Smooth muscle cell (in vitro differentiated cells): Measurements from ENCODE around the gene CCT4. TPM values are rescaled to one million over a fixed set of nuclear protein-coding genes. Genes with fewer than 3 reads are reported as not detected.
"Not testable (repeated sequence)": the region's sequence is repeated elsewhere in the genome, so short reads cannot be mapped to it uniquely, and the experiment has no call there.

Experiments
- DNase-seq: peaks from one replicate; lab custom pipeline; 2025; ENCODE audit not compliant: unreplicated experiment; lab: John Stamatoyannopoulos, UW
- H2AFZ ChIP-seq: fragments of 200-600 bp; sonication (generic); 2 replicates; pipeline ENCODE4 v1.6.0; 2016; ENCODE audit warnings: antibody characterized with exemption, low read depth, mild to moderate bottlenecking
- H3F3A ChIP-seq: fragments of 200-600 bp; sonication (generic); 2 replicates; pipeline ENCODE4 v1.6.0; 2017; ENCODE audit warnings: antibody characterized with exemption, low read depth
- H3K27ac ChIP-seq: fragments of 200-600 bp; sonication (generic); 2 replicates; pipeline ENCODE4 v1.5.1; 2016; ENCODE audit warnings: low read depth, mild to moderate bottlenecking
- H3K27me3 ChIP-seq: fragments of 200-600 bp; sonication (generic); 2 replicates; pipeline ENCODE4 v1.6.1; 2016; ENCODE audit warnings: low read depth, mild to moderate bottlenecking
- H3K36me3 ChIP-seq: fragments of 200-600 bp; sonication (generic); 2 replicates; pipeline ENCODE4 v1.5.1; 2016; ENCODE audit warnings: low read depth
- H3K4me1 ChIP-seq: fragments of 200-600 bp; sonication (generic); 2 replicates; pipeline ENCODE4 v1.5.1; 2016; ENCODE audit warnings: low read depth
- H3K4me2 ChIP-seq: fragments of 200-600 bp; sonication (generic); 2 replicates; pipeline ENCODE4 v1.6.0; 2016; ENCODE audit warnings: mild to moderate bottlenecking
- H3K4me3 ChIP-seq: fragments of 200-600 bp; sonication (generic); 2 replicates; pipeline ENCODE4 v1.5.1; 2016; ENCODE audit warnings: mild to moderate bottlenecking
- H3K79me2 ChIP-seq: fragments of 200-600 bp; sonication (generic); 2 replicates; pipeline ENCODE4 v1.6.0; 2016; ENCODE audit warnings: low read depth, mild to moderate bottlenecking
- H3K9ac ChIP-seq: fragments of 200-600 bp; sonication (generic); 2 replicates; pipeline ENCODE4 v1.6.0; 2016; ENCODE audit warnings: low read depth
- H3K9me3 ChIP-seq: fragments of 200-600 bp; sonication (generic); replicated peaks from 2 replicates; pipeline ENCODE4 v1.5.1; 2016; ENCODE audit warnings: low read depth
- H4K20me1 ChIP-seq: fragments of 200-600 bp; sonication (generic); 2 replicates; pipeline ENCODE4 v1.6.0; 2016; ENCODE audit warnings: low read depth
- WGBS: methylation state at CpG from one replicate; pipeline ENCODE4 v1.1.7; 2016; ENCODE audit warnings: low lambda C conversion rate; 5-methylcytosine and 5-hydroxymethylcytosine counted together
- polyA plus RNA-seq: library from polyadenylated mRNA; unstranded; fragments of >200 nt; fragmentation: Nextera tagmentation; extraction: Ambion mirVana; gene quantifications from 2 replicates; pipeline ENCODE4 v1.2.1, GENCODE V29; 2016
- total RNA-seq: library from RNA; depleted of rRNA; stranded (reverse); fragments of >200 nt; gene quantifications from 2 replicates; pipeline ENCODE4 v1.2.3, GENCODE V29; 2014
- TF ChIP-seq, protein P1 (sequence below): fragments of 200-600 bp; sonication (generic); IDR thresholded peaks from 2 replicates; pipeline ENCODE4 v1.5.1; 2017; ENCODE audit warnings: borderline replicate concordance, mild to moderate bottlenecking, antibody characterized with exemption; ENCODE audit not compliant: insufficient read depth, poor library complexity, severe bottlenecking

The CCT4 gene
- total and polyA plus RNA-seq, 2 experiments from 2014 or later: 117 to 164 TPM

DNA sequence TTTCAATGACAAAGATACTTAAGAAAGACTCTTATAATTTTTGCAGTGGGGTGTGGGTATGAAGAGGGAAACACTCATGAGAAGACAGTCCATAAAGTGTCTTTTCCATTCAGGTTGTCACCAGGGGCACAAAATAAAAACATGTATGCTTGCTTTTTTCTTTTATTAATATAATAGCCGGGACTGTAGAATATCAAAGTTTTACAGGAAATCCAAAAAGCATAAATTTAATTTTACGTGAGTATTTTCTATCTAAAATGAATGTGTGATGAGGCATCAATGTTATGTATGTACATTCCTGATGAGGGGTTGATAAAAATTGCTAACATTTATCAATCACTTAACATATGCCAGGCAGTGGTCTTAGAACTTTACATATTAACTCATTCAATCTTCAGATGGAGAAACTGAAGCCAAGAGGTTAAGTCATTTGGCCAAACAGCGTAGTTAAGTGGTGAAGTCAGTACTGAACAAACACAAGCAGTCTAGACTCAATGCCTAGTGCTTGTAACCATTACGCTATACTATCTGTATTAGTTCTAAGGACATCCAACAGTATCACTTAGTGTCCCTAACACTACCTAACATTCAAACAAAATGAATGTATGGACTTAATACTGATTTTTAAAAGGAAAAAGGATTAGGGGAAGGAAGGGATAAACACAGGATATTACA is 10.7 kb downstream of the CCT4 start:
- H3K4me3 ChIP-seq: no peak overlapping the region
- H3F3A ChIP-seq: peaks cover 9% of the 10 kb centered on the region
- no peak overlapping the region for H3K4me2 ChIP-seq
- TF ChIP-seq, protein P1, sequence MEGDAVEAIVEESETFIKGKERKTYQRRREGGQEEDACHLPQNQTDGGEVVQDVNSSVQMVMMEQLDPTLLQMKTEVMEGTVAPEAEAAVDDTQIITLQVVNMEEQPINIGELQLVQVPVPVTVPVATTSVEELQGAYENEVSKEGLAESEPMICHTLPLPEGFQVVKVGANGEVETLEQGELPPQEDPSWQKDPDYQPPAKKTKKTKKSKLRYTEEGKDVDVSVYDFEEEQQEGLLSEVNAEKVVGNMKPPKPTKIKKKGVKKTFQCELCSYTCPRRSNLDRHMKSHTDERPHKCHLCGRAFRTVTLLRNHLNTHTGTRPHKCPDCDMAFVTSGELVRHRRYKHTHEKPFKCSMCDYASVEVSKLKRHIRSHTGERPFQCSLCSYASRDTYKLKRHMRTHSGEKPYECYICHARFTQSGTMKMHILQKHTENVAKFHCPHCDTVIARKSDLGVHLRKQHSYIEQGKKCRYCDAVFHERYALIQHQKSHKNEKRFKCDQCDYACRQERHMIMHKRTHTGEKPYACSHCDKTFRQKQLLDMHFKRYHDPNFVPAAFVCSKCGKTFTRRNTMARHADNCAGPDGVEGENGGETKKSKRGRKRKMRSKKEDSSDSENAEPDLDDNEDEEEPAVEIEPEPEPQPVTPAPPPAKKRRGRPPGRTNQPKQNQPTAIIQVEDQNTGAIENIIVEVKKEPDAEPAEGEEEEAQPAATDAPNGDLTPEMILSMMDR: no peak
- peaks cover 16% of the 10 kb centered on the region for H4K20me1 ChIP-seq
- H3K9ac ChIP-seq: no peak overlapping the region
- peaks cover 63% of the 10 kb centered on the region for H3K36me3 ChIP-seq
- H3K79me2 ChIP-seq: peaks cover 3% of the 10 kb centered on the region
- no peak for DNase-seq
- no peaks in the 10 kb centered on the region for H3K9me3 ChIP-seq
- H3K27me3 ChIP-seq: no peaks in the 10 kb centered on the region
- 98% methylated on average over 4 of the region's 4 CpGs for WGBS
- no peaks in the 10 kb centered on the region for H3K4me1 ChIP-seq
- peak overlapping the region; percentile 0 for H3K27ac ChIP-seq
- H2AFZ ChIP-seq: no peak overlapping the region

DNA sequence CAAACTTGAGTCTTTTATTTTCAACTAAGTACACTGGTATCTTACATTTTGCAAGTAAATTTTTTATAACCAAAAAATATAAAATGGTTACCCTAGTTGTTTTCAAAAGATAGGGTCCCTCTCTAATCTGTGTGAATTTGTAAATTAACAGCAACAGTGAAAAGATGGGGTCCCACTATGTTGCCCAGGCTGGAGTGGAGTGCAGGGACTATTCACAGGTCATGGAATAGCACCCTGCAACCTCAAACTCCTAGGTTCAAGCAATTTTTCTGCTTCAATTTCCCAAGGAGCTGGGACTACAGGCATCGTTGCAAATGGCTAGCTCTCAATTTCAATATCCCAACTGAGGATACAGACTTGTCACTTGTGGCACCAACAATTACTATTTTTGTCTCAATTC is 12.1 kb downstream of the CCT4 start:
- H3K4me3 ChIP-seq: no peak overlapping the region
- no peaks in the 10 kb centered on the region for H3K4me1 ChIP-seq
- TF ChIP-seq, protein P1: no peak
- H3K9ac ChIP-seq: no peak overlapping the region
- peaks cover 59% of the 10 kb centered on the region for H3K36me3 ChIP-seq
- H3K79me2 ChIP-seq: peaks cover 3% of the 10 kb centered on the region
- H3K27ac ChIP-seq: no peak overlapping the region
- no peak overlapping the region for H3K4me2 ChIP-seq
- no peaks in the 10 kb centered on the region for H3K9me3 ChIP-seq
- DNase-seq: no peak
- peaks cover 20% of the 10 kb centered on the region for H4K20me1 ChIP-seq
- no peak overlapping the region for H2AFZ ChIP-seq
- WGBS: 95% methylated on average over 1 of the region's 1 CpG
- no peaks in the 10 kb centered on the region for H3K27me3 ChIP-seq
- H3F3A ChIP-seq: peaks cover 9% of the 10 kb centered on the region

DNA sequence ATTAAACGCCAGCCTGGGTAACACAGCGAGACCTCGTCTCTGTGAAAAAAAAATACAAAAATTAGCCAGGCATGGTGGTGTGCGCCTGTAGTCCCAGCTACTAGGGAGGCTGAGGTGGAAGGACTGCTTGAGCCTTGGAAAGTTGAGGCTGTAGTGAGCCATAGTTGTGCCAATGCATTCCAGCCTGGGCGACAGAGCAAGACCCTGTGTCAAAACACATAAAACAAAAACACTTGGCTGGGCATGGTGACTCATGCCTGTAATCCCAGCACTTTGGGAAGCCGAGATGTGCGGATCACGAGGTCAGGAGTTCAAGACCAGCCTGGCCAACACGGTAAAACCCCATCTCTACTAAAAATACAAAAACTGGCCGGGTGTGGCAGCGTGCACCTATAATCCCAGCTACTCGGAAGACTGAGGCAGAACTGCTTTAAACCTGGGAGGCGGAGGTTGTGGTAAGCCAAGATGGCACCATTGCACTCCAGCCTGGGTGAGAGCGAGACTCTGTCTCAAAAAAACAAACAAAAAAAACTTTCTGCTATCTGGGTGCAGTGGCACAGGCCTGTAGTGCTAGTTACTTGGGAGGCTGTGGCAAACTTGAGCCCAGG is 21.9 kb downstream of the CCT4 start:
- not testable (repeated sequence) for H3K79me2 ChIP-seq, H3K4me1 ChIP-seq, H3K9me3 ChIP-seq, H3K9ac ChIP-seq, H3K4me3 ChIP-seq, H3K4me2 ChIP-seq, H3F3A ChIP-seq, DNase-seq, H3K27ac ChIP-seq, H3K27me3 ChIP-seq, H2AFZ ChIP-seq
- Histone ChIP-seq H4K20me1 (peaks cover 16% of the 10 kb centered on the region), H3K36me3 (peaks cover 16% of the 10 kb centered on the region)
- 95% methylated on average over 14 of the region's 14 CpGs for WGBS

- no peaks in the 10 kb centered on the region for H3K79me2 ChIP-seq
- no peak overlapping the region for H3K9ac ChIP-seq
- 93% methylated on average over 5 of the region's 5 CpGs for WGBS
- H3K4me2 ChIP-seq: no peak overlapping the region
- H3K27ac ChIP-seq: no peak overlapping the region
- no peaks in the 10 kb centered on the region for H3K36me3 ChIP-seq
- no peak overlapping the region for H3K4me3 ChIP-seq
- no peak overlapping the region for H2AFZ ChIP-seq
- no peaks in the 10 kb centered on the region for H4K20me1 ChIP-seq
- no peaks in the 10 kb centered on the region for H3F3A ChIP-seq
- DNase-seq: no peak
- no peaks in the 10 kb centered on the region for H3K9me3 ChIP-seq
- no peaks in the 10 kb centered on the region for H3K4me1 ChIP-seq
- no peaks in the 10 kb centered on the region for H3K27me3 ChIP-seq
- TF ChIP-seq, protein P1: no peak
Observed at GRCh38 chr2:61862085-61862484, 26.4 kb downstream of the CCT4 start.
